ENCODE data around the gene GAS2L1.

GAS2L1 gene

GRCh38 chr22:29331658-29332300, 25.3 kb downstream of the GAS2L1 start:
- TF ChIP-seq CTCF (IDR thresholded peaks at IDR 0.05) = no peak
- no peak overlapping the region for H2AFZ ChIP-seq
- no peaks in the 10 kb centered on the region for H3K36me3 ChIP-seq (ENCODE audit: control insufficient read depth, insufficient read depth, low read length)
- no peaks in the 10 kb centered on the region for H3K79me2 ChIP-seq
- no peaks in the 10 kb centered on the region for H3K9me3 ChIP-seq (ENCODE audit: control insufficient read depth, low read length)
- H3K4me1 ChIP-seq = no peaks in the 10 kb centered on the region
- H3K27ac ChIP-seq = no peak overlapping the region
- H3K27me3 ChIP-seq (ENCODE audit: control insufficient read depth, insufficient read depth, low read length) = no peaks in the 10 kb centered on the region
- no peak overlapping the region for H3K4me3 ChIP-seq (ENCODE audit: low read depth, low read length)
- H3K4me2 ChIP-seq (ENCODE audit: low read length) = no peak overlapping the region
- no peak overlapping the region for H3K9ac ChIP-seq

GRCh38 chr22:29332886-29333496, 26.5 kb downstream of the GAS2L1 start:
- no peak overlapping the region for H2AFZ ChIP-seq
- H3K79me2 ChIP-seq = no peaks in the 10 kb centered on the region
- no peaks in the 10 kb centered on the region for H3K4me1 ChIP-seq
- no peaks in the 10 kb centered on the region for H3K27me3 ChIP-seq (ENCODE audit: control insufficient read depth, insufficient read depth, low read length)
- no peaks in the 10 kb centered on the region for H3K9me3 ChIP-seq (ENCODE audit: control insufficient read depth, low read length)
- no peaks in the 10 kb centered on the region for H3K36me3 ChIP-seq (ENCODE audit: control insufficient read depth, insufficient read depth, low read length)
- H3K9ac ChIP-seq = no peak overlapping the region
- no peak for TF ChIP-seq CTCF (IDR thresholded peaks at IDR 0.05)
- H3K27ac ChIP-seq = no peak overlapping the region
- no peak overlapping the region for H3K4me2 ChIP-seq (ENCODE audit: low read length)
- H3K4me3 ChIP-seq (ENCODE audit: low read depth, low read length) = no peak overlapping the region

GRCh38 chr22:29334148-29334547, 27.7 kb downstream of the GAS2L1 start:
- H3K4me2 ChIP-seq (ENCODE audit: low read length) = no peak overlapping the region
- no peak overlapping the region for H3K27ac ChIP-seq
- H3K9ac ChIP-seq = no peak overlapping the region
- no peaks in the 10 kb centered on the region for H3K4me1 ChIP-seq
- no peaks in the 10 kb centered on the region for H3K9me3 ChIP-seq (ENCODE audit: control insufficient read depth, low read length)
- H3K4me3 ChIP-seq (ENCODE audit: low read depth, low read length) = no peak overlapping the region
- no peaks in the 10 kb centered on the region for H3K36me3 ChIP-seq (ENCODE audit: control insufficient read depth, insufficient read depth, low read length)
- no peaks in the 10 kb centered on the region for H3K79me2 ChIP-seq
- H3K27me3 ChIP-seq (ENCODE audit: control insufficient read depth, insufficient read depth, low read length) = no peaks in the 10 kb centered on the region
- no peak overlapping the region for H2AFZ ChIP-seq
- no peak for TF ChIP-seq CTCF (IDR thresholded peaks at IDR 0.05)

- H3K4me2 ChIP-seq (ENCODE audit: low read length) = no peak overlapping the region
- no peak for TF ChIP-seq CTCF (IDR thresholded peaks at IDR 0.05)
Observed at GRCh38 chr22:29334696-29335344, 28.4 kb downstream of the GAS2L1 start.

More at GRCh38 chr22:29334696-29335344, 28.4 kb downstream of the GAS2L1 start:
- Histone ChIP-seq H3K36me3 (ENCODE audit: control insufficient read depth, insufficient read depth, low read length) (no peaks in the 10 kb centered on the region), H3K4me1 (no peaks in the 10 kb centered on the region), H3K4me3 (ENCODE audit: low read depth, low read length) (no peak overlapping the region), H3K9ac (no peak overlapping the region), H3K9me3 (ENCODE audit: control insufficient read depth, low read length) (no peaks in the 10 kb centered on the region), H2AFZ (no peak overlapping the region), H3K27me3 (ENCODE audit: control insufficient read depth, insufficient read depth, low read length) (no peaks in the 10 kb centered on the region), H3K27ac (no peak overlapping the region), H3K79me2 (no peaks in the 10 kb centered on the region)
